ENCODE measurements around the gene RAVER1.

DNA sequence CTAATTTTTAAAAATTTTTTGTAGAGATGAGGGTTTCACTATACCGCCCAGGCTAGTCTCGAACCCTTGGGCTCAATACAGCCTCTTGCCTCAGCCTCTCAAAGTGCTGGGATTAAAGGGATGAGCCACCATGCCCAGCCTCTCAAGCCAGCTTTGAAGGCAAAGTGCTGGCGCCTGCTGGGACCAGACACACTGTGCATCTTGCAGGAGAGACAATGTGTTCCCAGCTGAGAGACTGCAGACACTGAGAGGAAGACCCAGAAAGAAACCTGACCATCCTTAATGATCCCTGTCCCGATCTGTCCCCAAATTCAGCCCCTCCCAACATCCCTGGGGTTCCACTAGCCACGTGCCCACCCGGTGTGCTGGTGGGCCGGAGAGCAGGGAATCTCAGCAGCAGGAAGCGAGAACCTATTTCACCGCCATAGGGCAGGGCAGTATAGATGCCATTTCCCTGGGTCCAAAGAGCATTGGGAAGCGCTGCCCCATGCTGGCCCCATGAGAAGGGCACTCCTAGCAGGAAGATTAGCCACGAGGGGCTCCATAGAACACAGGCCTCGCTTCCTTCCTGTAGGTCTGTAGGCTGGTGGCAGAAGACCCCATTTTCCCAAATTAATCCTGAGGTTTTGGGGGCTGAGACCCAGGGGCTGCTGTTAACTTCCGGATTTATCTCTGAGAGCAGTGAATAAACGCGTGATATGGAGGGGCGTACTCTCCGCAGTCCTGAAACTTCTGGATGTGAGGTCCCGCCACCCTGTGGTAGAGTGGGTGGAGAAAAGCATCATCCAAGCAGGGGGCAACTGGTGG lies 968 bp downstream of the RAVER1 start:
- TF ChIP-seq CTCF (IDR thresholded peaks at IDR 0.05 in 4 of 5, conservative IDR thresholded peaks at IDR 0.05 in 1 of 5) (peak in 1 of 5 experiments; percentile 7), POLR2A (IDR thresholded peaks at IDR 0.05) (no peak)

Measured in gastrocnemius medialis (tissue), 4 donors.